GM23248 (cell line): ENCODE data around the gene RIMS4. TPM values are rescaled to one million over a fixed set of nuclear protein-coding genes. Genes with fewer than 3 reads are reported as not detected.

ENCODE experiments used
- DNase-seq: peaks from one replicate; pipeline ENCODE4 v3.0.0-alpha.2; 2015
- H2AFZ ChIP-seq: fragments of 200-600 bp; sonication (generic); 2 replicates; pipeline ENCODE4 v1.6.1; 2016; ENCODE audit warnings: antibody characterized with exemption
- H3F3A ChIP-seq: fragments of 200-600 bp; sonication (generic); 2 replicates; pipeline ENCODE4 v1.6.1; 2016; ENCODE audit warnings: mild to moderate bottlenecking, antibody characterized with exemption, mixed run types; ENCODE audit not compliant: insufficient read depth
- H3K27ac ChIP-seq: fragments of 200-600 bp; sonication (generic); 2 replicates; pipeline ENCODE4 v1.5.1; 2016; ENCODE audit warnings: mild to moderate bottlenecking
- H3K27me3 ChIP-seq: fragments of 200-600 bp; sonication (generic); replicated peaks from 2 replicates; pipeline ENCODE4 v1.6.1; 2016; ENCODE audit warnings: mild to moderate bottlenecking; ENCODE audit not compliant: insufficient read depth
- H3K36me3 ChIP-seq: fragments of 200-600 bp; sonication (generic); 2 replicates; pipeline ENCODE4 v1.6.1; 2016; ENCODE audit warnings: low read depth, mild to moderate bottlenecking
- H3K4me1 ChIP-seq: fragments of 200-600 bp; sonication (generic); 2 replicates; pipeline ENCODE4 v1.6.1; 2016; ENCODE audit warnings: mild to moderate bottlenecking; ENCODE audit not compliant: insufficient read depth
- H3K4me2 ChIP-seq: fragments of 200-600 bp; sonication (generic); one replicate; pipeline ENCODE4 v1.6.1; 2016; ENCODE audit warnings: mild to moderate bottlenecking; ENCODE audit not compliant: unreplicated experiment
- H3K4me3 ChIP-seq: fragments of 200-600 bp; sonication (generic); 2 replicates; pipeline ENCODE4 v1.5.1; 2016; ENCODE audit warnings: mild to moderate bottlenecking
- H3K79me2 ChIP-seq: fragments of 200-600 bp; sonication (generic); 2 replicates; pipeline ENCODE4 v1.6.1; 2016; ENCODE audit warnings: mild to moderate bottlenecking; ENCODE audit not compliant: insufficient read depth
- H3K9ac ChIP-seq: fragments of 200-600 bp; sonication (generic); 2 replicates; pipeline ENCODE4 v1.6.1; 2016; ENCODE audit warnings: mild to moderate bottlenecking
- H3K9me2 ChIP-seq: fragments of 200-600 bp; sonication (generic); 2 replicates; pipeline ENCODE4 v1.6.1; 2016; ENCODE audit warnings: mixed run types, mild to moderate bottlenecking, moderate library complexity; ENCODE audit not compliant: insufficient read depth
- H3K9me3 ChIP-seq: fragments of 200-600 bp; sonication (generic); one replicate; pipeline ENCODE4 v1.6.1; 2017; ENCODE audit warnings: low read depth
- H4K20me1 ChIP-seq: fragments of 200-600 bp; sonication (generic); 2 replicates; pipeline ENCODE4 v1.6.0; 2016; ENCODE audit not compliant: insufficient read depth
- EZH2 ChIP-seq: fragments of 200-600 bp; sonication (generic); IDR thresholded peaks from 2 replicates; pipeline ENCODE4 v1.6.1; 2018; ENCODE audit warnings: antibody characterized with exemption, mild to moderate bottlenecking; ENCODE audit not compliant: insufficient read depth, poor library complexity, severe bottlenecking
- EZH2phosphoT487 ChIP-seq: fragments of 200-600 bp; sonication (generic); IDR thresholded peaks from 2 replicates; pipeline ENCODE4 v1.6.1; 2018; ENCODE audit warnings: antibody characterized with exemption, moderate library complexity, mild to moderate bottlenecking, low read depth; ENCODE audit not compliant: insufficient read depth
- whole genome bisulfite sequencing, 2 experiments: methylation state at CpG; one replicate each; pipeline ENCODE4 v1.1.6; 2015 to 2017; ENCODE audit warnings: low lambda C conversion rate in 2 of 2, low coverage in 1 of 2; ENCODE audit errors: missing lambda C conversion rate in 2 of 2; 5-methylcytosine and 5-hydroxymethylcytosine counted together
- in situ Hi-C: fragments of 300-500 bp; cut with MboI; formaldehyde crosslinking; loops from 2 replicates; pipeline ENCODE4 v1.15.0; 2020
- polyA plus RNA-seq: library from polyadenylated mRNA; unstranded; fragments of >200 nt; fragmentation: Nextera tagmentation; extraction: Ambion mirVana; gene quantifications from 2 replicates; pipeline ENCODE4 v1.2.1, GENCODE V29; 2016
- total RNA-seq: library from RNA; depleted of rRNA; stranded (reverse); fragments of >200 nt; shearing (Covaris generic); gene quantifications from 2 replicates; pipeline ENCODE4 v1.2.3, GENCODE V29; 2014

Gene RIMS4
- total and polyA plus RNA-seq, 2 experiments from 2014 or later, result 0.22 TPM; not detected in 1

- DNase-seq, result no peak
- Histone ChIP-seq H3K9me2 (no peaks in the 10 kb centered on the region), H3K9me3 (no peaks in the 10 kb centered on the region), H3K4me2 (no peak overlapping the region), H2AFZ (no peak overlapping the region), H3F3A (peaks cover 41% of the 10 kb centered on the region), H3K9ac (no peak overlapping the region), H4K20me1 (no peaks in the 10 kb centered on the region), H3K36me3 (no peaks in the 10 kb centered on the region), H3K4me1 (peaks cover 30% of the 10 kb centered on the region), H3K4me3 (no peak overlapping the region), H3K27ac (no peak overlapping the region), H3K79me2 (no peaks in the 10 kb centered on the region), H3K27me3 (no peaks in the 10 kb centered on the region)
- in situ Hi-C loops, result no loop called here
- WGBS, 2 experiments, result 79 to 83% methylated on average over 2 of the region's 2 CpGs
- TF ChIP-seq EZH2 (no peak), EZH2phosphoT487 (no peak)
Measured at GRCh38 chr20:44727651-44728050, 82.7 kb downstream of the RIMS4 start.

- Histone ChIP-seq H3K9me2 (no peaks in the 10 kb centered on the region), H3K9ac (no peak overlapping the region), H4K20me1 (no peaks in the 10 kb centered on the region), H2AFZ (no peak overlapping the region), H3K9me3 (no peaks in the 10 kb centered on the region), H3K4me1 (peaks cover 30% of the 10 kb centered on the region), H3F3A (peaks cover 35% of the 10 kb centered on the region), H3K4me2 (no peak overlapping the region), H3K79me2 (no peaks in the 10 kb centered on the region), H3K4me3 (no peak overlapping the region), H3K36me3 (no peaks in the 10 kb centered on the region), H3K27ac (no peak overlapping the region), H3K27me3 (no peaks in the 10 kb centered on the region)
- 86 to 90% methylated on average over 11 of the region's 11 CpGs for WGBS, 2 experiments
- in situ Hi-C loops, result no loop called here
- no peak for TF ChIP-seq EZH2
- no peak for TF ChIP-seq EZH2phosphoT487
- no peak for DNase-seq
Measured at GRCh38 chr20:44727039-44727438, 83.3 kb downstream of the RIMS4 start.

- no peak overlapping the region for H3K4me3 ChIP-seq
- H3K27me3 ChIP-seq, result no peaks in the 10 kb centered on the region
- no peak overlapping the region for H3K27ac ChIP-seq
- no peak overlapping the region for H3K9ac ChIP-seq
- no peak for DNase-seq
- H3K4me2 ChIP-seq, result no peak overlapping the region
- no peak overlapping the region for H2AFZ ChIP-seq
- no peaks in the 10 kb centered on the region for H3K36me3 ChIP-seq
- H3K9me3 ChIP-seq, result no peaks in the 10 kb centered on the region
- 78 to 83% methylated on average over 5 of the region's 5 CpGs for WGBS, 2 experiments
- H3K9me2 ChIP-seq, result no peaks in the 10 kb centered on the region
- H3K79me2 ChIP-seq, result no peaks in the 10 kb centered on the region
- TF ChIP-seq EZH2phosphoT487, result no peak
- TF ChIP-seq EZH2, result no peak
- peaks cover 36% of the 10 kb centered on the region for H3K4me1 ChIP-seq
- no peaks in the 10 kb centered on the region for H4K20me1 ChIP-seq
- peaks cover 34% of the 10 kb centered on the region for H3F3A ChIP-seq
- in situ Hi-C loops, result no loop called here
Measured at GRCh38 chr20:44725837-44726236, 84.5 kb downstream of the RIMS4 start.

GRCh38 chr20:44724423-44725091 is 85.8 kb downstream of the RIMS4 start:
- TF ChIP-seq EZH2phosphoT487, result no peak
- Histone ChIP-seq H3K9me2 (no peaks in the 10 kb centered on the region), H4K20me1 (no peaks in the 10 kb centered on the region), H2AFZ (no peak overlapping the region), H3K4me1 (peaks cover 36% of the 10 kb centered on the region), H3K36me3 (no peaks in the 10 kb centered on the region), H3K4me3 (no peak overlapping the region), H3K27me3 (no peaks in the 10 kb centered on the region), H3F3A (peaks cover 36% of the 10 kb centered on the region), H3K27ac (no peak overlapping the region), H3K9ac (no peak overlapping the region), H3K4me2 (no peak overlapping the region), H3K79me2 (no peaks in the 10 kb centered on the region), H3K9me3 (no peaks in the 10 kb centered on the region)
- DNase-seq, result no peak
- in situ Hi-C loops, result no loop called here
- WGBS, 2 experiments, result 92 to 94% methylated on average over 21 of the region's 26 CpGs
